Activated CD8-positive, alpha-beta memory T cell treated with anti-CD3 and anti-CD28 coated beads, Interleukin-2, amount 50 U/mL, for 1 hour (primary cell): ENCODE measurements around the gene TRAF7.
A peak's percentile ranks its signal among the peaks of the same experiment; 100 is the strongest.
"Not testable (repeated sequence)": the region's sequence is repeated elsewhere in the genome, so short reads cannot be mapped to it uniquely, and the experiment has no call there.

Experiments
- DNase-seq: peaks from one replicate; pipeline ENCODE4 v3.0.0-alpha.2; 2020; ENCODE audit errors: extremely low read depth

Gene TRAF7

GRCh38 chr16:2122429-2122828 is 33.2 kb upstream of the TRAF7 start:
- no peak for DNase-seq

- not testable (repeated sequence) for DNase-seq
Observed at GRCh38 chr16:2122934-2123683, 32.5 kb upstream of the TRAF7 start.

GRCh38 chr16:2123706-2124376 is 31.7 kb upstream of the TRAF7 start:
- DNase-seq, result not testable (repeated sequence)

GRCh38 chr16:2124377-2124693 is 31.2 kb upstream of the TRAF7 start:
- not testable (repeated sequence) for DNase-seq

- DNase-seq, result not testable (repeated sequence)
Observed at GRCh38 chr16:2124694-2125444, 30.7 kb upstream of the TRAF7 start.

- DNase-seq, result not testable (repeated sequence)
Observed at GRCh38 chr16:2125609-2126008, 30.0 kb upstream of the TRAF7 start.

GRCh38 chr16:2126161-2126743 is 29.3 kb upstream of the TRAF7 start:
- not testable (repeated sequence) for DNase-seq

GRCh38 chr16:2126928-2127556 is 28.5 kb upstream of the TRAF7 start:
- DNase-seq, result not testable (repeated sequence)

GRCh38 chr16:2127630-2128280 is 27.8 kb upstream of the TRAF7 start:
- DNase-seq, result not testable (repeated sequence)

GRCh38 chr16:2129251-2129650 is 26.3 kb upstream of the TRAF7 start:
- DNase-seq, result not testable (repeated sequence)

- not testable (repeated sequence) for DNase-seq
Observed at GRCh38 chr16:2129890-2130447, 25.6 kb upstream of the TRAF7 start.

- not testable (repeated sequence) for DNase-seq
Observed at GRCh38 chr16:2133797-2134196, 21.8 kb upstream of the TRAF7 start.

GRCh38 chr16:2135071-2135470 is 20.5 kb upstream of the TRAF7 start:
- not testable (repeated sequence) for DNase-seq

- DNase-seq, result peak; percentile 81
Observed at GRCh38 chr16:2135770-2136490, 19.7 kb upstream of the TRAF7 start, which contains the start of gene PKD1. Gene PKD1 (minus strand): TSS chr16:2135898. CDS start chr16:2135689, 209 bp downstream.

GRCh38 chr16:2142942-2143877 is 12.4 kb upstream of the TRAF7 start:
- DNase-seq, result no peak

- no peak for DNase-seq
Observed at GRCh38 chr16:2143878-2144485, 11.6 kb upstream of the TRAF7 start.

- DNase-seq, result no peak
Observed at GRCh38 chr16:2145843-2146242, 9.7 kb upstream of the TRAF7 start.

- DNase-seq, result no peak
Observed at GRCh38 chr16:2147378-2147777, 8.2 kb upstream of the TRAF7 start.
